HG02678 (cell line): ENCODE data around the gene SUFU.

Source experiments
- ATAC-seq: cut with Tn5 transposase; IDR thresholded peaks from one replicate; pipeline ENCODE4 v1.9.1; 2021; ENCODE audit warnings: mild to moderate bottlenecking, moderate library complexity; ENCODE audit not compliant: unreplicated experiment

Gene SUFU

DNA sequence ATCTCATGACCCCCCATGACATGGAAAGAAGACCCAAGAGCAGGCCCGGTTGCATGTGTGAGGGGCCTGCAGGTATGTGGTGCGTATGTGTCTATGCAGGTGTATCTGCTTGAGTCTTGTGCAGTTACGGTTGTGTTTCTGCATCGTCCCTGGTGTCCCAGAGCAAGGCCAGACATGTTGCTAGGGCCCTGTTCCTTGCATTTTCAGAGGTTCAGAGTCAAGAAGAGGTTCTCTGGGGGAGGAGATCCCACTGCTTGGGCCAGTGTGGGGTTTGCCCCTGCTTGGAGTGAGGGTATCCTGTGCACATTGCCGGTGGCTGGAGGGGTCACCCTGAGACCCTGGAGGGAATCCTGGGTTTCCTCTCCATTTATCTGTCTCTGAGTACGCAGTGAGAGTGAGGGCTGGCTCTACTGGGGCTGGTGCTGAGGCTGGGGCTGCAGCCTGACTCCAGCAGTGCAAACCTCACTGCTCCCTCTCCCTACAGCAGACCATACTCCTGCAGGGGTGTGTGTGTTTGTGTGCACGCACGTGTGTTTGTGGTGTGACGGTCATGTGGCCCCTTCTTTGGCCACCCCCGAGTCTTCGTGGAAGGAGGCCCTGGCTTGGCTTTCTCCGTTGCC, 144.6 kb downstream of the SUFU start:
- ATAC-seq: no peak

DNA sequence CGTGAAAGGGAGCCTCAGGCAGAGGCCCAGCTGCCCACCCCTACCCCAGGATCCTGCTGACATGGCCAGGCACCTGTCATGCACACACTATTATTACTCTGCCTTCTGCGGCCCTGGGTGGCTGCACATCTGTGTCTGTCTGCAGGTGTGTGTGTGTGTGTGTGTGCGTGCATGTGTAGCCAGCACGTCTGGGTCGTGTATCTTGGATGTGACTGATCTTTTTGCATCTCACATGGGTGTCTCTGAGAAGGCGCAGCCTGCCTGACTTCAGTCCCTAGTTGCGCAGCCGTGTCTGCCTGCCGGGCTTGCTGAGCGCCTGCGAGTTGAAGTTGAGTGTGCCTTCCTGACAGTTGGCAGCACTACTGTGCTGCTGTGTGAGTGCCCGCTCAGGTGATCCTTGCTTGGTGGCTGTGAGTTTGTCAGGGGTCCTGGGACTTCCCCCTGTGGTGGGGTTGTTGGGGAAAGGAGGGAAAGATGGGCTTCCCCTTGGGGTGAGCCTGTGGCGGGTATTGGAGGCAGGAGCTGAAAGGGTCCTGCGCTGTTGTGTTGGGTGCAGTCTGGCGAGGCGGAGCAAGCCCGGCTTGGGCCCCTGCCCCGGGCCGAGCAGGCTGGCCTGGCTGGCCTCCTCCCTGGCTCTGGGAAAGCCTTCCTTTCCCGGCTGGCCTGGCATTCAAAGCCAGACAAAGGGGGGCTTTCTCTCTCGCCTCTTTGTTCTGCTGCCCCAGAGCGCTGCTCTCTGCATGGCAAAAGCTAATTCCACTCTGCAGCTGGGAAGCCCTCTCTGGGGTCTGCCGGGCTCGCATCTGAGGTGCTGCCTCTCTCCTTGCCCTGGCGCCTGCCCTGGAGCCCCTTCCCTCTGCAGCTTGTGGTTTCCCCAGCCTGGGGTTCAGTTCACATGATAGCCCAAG, 145.4 kb downstream of the SUFU start:
- ATAC-seq: no peak

DNA sequence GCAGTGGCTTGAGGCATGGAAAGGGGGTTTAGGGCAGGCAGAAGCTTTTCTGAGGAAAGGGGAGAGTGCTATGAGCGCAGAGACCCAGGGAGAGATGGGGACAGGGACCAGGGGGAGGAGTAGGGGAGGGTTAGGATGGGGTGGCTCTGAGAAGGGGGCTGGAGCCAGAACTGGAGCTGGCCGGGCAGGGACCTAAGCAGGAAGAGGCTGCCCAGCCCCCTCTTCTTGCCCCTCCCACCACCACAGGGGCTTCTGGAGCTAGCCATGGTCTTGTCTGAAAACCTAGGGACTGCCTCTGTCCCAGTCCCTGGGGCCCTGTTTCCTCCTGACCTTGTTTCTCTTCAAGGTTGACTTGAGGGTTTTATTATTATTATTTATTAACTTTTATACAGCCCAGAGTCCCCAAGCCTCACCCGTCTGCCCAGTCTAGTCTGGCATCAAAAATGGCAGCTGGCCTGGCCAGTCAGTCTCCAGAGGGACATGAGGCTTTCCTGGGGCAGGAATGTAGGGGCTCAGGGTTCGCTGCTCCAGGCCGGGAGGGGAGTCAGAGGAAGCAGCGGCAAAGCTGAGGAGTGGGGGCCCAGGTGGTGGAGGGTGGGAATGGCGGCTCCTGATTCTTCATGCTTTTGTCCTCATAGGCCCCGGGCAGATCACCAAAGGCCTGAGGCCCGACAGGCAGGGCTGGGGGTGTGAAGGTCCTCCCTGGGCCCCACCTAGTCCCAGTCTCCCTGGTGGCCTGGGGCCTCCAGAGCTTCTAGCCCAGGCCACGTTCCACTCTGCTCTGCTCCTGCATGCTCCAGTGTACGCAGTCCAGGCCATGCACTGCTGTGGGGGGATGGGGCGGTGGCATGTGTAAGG, 146.3 kb downstream of the SUFU start:
- ATAC-seq: no peak

DNA sequence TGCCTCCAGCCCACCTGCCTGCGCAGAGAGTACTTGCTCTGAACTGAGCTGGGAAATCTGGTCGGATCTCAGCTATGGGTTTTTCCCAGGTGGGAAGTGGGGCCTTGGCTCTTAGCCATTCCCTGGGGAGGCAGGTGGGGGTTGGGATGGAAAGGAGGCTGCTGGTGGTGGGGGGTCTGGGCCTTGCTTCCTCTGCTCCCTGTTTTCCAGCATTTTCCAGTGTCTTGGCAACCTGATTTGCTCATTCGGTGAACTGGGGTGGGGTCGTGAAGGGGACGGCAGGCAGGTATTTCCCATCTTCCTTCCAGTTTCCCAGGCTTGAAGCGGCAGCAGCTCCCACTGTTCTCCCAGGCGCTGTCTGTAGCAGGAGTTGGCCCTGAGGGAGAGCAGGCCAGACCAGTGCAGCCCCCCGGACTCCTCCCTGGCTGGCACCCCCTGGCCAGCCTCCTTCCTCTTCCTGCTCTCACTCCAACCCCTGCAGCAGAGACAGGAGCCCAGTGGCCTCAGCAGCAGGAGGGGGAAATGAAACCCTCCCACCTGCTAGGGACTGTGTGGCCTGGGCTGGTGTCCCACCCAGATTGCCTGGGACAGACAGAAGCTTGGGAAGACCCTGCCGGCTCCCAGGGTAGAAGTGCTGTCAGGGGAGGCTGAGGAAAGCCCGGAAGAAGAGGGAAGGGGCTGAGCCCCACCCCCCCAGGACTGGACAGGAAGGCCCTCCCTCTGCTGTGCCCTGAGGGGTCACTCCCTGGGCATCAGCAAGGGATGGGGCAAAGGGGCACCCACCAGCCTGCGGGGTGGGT, 147.1 kb downstream of the SUFU start:
- ATAC-seq: no peak

DNA sequence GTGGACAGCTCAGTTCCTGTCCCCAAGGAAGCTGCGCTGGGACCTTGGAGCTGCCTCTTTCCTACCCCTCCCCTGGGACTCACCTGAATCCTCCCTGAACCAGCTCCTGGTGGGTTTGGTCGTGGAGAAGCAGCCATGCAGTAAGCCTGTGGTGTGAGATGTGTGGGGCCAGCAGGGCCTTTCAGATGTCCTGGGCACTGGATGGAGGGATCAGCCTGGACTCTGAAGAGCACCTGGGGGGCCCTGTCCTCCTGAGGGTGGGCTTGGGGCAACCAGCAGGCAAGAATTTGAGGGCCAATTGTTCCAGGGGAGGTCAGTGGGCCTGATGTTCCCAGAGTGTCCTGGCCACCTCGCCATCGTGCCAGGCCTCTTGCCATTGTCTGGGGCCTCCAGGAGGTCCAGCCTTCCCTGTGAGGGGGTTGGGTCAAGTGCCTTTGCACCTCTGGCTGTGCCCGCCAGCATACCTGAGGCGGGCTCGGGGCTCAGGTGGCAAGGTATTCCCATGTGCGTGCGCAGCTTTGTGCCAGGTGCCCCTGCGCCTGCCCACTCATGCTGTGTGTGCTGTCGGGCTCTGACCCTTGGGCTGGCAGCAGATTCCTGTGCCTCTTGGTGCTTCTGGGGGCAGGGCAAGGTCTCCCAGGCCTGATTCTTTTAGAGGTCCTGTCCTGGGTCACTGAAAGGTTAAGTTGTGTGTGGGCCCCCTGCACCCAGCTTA, 147.8 kb downstream of the SUFU start:
- ATAC-seq: no peak

DNA sequence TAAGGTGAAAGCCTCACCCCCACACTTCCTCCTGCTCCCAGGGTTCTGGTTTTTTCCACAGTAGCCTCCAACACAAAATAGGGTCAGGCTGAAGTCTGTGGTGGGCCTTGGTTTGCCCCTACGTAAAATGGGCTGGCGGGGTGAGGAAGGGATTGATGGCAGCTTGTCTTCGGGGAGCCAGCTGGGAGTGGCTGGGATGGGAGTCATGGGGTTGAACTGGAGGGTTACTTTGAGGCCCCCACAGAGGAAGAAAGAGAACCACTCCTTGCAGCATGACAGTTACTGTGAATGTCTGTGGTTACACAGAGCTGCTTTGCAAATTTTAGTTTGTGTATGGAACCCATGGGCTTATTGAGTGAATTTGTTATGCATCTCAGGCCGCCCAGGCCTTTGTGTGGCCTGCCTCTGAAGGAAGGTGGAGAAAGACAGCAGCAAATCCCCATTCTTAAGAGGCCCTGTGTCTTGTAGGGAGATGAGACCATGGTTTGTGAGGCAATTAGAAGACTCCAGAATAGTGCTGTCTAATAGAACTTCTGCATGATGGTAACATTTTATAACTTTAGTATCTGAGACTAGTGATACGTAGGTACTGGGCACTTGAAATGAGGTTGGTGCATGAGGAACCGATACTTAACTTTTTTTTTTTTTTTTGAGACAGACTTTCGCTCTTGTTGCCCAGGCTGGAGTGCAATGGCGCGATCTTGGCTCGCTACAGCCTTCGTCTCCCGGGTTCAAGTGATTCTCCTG, 148.6 kb downstream of the SUFU start:
- peak; percentile 46 for ATAC-seq

DNA sequence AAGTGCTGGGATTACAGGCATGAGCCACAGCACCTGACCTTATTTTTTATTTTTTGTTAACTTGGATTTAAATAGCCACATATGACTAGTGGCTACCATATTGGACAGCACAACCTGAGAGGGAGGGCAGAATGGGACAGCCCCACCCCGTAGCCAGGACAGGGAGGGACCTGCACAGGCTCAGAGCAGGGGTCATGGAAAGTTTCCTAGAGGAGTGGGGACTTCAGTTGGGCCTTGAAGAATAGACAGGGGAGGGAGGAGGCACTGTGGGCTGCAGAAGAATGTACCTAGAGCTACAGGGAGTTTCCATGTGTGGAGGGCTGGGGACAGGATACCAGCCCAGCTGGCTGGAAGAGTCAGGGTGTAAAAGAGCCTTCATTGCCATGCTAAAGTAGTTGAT, 149.3 kb downstream of the SUFU start:
- ATAC-seq: no peak

DNA sequence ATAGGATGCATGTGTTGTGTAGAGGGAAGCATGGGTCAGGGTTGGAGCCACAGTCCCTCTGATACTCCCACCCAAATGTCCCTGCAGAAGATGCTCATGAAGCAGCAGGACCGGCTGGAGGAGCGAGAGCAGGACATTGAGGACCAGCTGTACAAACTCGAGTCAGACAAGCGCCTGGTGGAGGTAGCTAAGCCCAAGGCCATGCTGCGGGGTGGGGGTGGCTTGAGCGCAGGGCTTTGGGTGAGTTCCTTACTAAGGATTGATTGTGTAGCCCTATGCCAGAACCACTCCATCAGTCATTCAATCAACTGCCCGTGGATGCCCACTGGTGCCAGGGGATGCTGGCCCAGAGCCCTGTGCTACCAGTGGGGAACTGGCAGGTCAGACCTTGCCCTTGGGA, 150.8 kb downstream of the SUFU start:
- no peak for ATAC-seq

DNA sequence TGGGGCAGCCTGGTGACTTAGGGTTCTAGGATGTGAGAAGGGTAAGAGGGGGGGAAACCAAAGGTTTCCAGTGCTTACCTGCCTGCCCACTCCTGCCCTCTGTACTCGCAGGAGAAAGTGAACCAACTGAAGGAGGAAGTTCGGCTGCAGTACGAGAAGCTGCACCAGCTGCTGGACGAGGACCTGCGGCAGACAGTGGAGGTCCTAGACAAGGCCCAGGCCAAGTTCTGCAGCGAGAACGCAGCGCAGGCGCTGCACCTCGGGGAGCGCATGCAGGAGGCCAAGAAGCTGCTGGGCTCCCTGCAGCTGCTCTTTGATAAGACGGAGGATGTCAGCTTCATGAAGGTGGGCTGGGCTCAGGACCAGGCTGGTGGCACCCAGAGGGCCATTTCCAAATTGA, 151.2 kb downstream of the SUFU start:
- no peak for ATAC-seq

DNA sequence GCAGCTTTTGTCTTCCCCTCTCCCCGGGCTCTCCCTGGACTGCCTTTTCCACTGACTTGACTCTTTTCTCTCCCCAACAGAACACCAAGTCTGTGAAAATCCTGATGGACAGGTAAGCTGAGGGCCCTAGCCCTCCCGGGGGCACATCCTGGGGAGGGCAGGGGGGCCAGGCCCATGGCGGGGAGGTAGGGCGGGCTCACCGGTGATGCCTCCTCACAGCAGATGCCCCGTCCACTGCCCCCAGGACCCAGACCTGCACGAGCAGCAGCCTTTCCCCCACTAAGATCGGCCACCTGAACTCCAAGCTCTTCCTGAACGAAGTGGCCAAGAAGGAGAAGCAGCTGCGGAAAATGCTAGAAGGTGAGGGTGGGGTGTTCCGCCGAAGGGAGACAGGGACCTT, 152.3 kb downstream of the SUFU start:
- no peak for ATAC-seq

DNA sequence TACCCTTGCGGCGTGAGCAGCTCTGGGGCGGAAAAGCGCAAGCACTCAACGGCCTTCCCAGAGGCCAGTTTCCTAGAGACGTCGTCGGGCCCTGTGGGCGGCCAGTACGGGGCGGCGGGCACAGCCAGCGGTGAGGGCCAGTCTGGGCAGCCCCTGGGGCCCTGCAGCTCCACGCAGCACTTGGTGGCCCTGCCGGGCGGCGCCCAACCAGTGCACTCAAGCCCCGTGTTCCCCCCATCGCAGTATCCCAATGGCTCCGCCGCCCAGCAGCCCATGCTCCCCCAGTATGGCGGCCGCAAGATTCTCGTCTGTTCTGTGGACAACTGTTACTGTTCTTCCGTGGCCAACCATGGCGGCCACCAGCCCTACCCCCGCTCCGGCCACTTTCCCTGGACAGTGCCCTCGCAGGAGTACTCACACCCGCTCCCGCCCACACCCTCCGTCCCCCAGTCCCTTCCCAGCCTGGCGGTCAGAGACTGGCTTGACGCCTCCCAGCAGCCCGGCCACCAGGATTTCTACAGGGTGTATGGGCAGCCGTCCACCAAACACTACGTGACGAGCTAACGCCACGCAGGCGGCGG, 153.1 kb downstream of the SUFU start:
- no peak for ATAC-seq

DNA sequence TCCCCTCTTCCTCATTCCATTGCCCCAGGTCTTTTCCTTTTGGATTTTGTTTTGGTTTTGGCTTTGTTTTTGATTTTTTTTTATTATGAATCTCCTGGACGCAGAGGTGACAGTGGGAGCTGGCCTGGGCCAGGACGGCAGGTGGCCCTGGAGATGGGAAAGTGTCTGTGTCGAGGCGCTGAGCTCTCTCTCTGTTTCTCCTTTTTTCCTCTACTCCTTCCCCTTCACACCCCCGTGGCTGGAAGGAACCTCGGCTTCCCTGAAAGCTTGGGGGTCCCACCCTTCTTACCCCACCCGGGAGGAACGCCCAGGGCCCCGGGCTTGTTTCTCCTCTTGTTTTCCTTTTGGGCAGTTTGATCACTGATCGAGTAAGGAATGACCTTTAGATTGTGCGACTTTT, 153.7 kb downstream of the SUFU start:
- ATAC-seq: no peak

DNA sequence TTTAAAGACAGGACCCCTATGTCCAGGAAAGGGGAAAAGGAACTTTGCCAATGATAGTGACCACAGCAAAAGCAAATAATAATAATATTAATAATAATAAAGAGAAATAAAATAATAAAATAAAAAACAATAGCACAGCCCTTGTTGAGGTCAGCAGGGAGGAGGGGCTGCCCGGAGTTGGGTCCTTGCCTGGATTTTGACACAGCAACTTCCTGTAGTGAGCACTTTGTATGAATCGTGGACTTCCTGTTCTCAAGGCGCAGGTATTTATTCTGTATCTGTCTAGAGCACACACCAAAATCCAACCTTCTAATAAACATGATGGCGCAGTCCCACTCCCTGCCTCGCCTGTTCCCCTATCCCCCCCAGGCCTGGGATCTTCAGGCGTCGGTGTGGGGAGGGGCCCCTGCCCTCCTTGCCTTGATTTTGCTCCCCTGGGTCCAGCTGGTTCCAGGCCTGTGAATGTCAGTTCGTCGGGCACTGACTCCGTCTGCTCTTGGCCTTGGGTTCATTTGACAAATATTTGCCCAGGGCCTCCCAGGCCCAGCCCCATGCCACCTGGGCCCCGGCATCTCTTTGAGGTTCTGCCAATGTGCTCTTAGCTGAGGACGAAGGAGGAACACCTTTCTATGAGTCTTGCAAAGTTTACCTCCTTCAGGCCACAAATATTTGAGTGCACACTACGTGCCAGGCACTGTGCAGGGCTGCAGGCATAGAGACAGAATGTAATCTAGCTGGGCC, 154.4 kb downstream of the SUFU start:
- ATAC-seq: no peak

DNA sequence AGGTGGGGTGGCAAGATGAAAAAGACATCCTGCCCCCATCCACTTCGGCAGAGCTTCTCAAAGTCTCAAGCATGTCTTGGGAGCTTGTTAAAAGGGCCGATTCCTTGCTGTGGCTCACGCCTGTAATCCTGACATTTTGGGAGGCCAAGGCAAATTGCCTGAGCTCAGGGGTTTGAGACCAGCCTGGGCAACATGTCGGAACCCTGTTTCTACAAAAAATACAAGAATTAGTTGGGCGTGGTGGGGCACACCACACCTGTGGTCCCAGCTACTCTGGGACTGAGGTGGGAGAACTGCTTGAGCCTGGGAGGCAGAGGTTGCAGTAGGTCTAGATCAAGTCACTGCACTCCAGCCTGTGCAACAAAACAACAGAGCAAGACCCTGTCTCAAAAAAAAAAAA, 155.0 kb downstream of the SUFU start:
- no peak for ATAC-seq

DNA sequence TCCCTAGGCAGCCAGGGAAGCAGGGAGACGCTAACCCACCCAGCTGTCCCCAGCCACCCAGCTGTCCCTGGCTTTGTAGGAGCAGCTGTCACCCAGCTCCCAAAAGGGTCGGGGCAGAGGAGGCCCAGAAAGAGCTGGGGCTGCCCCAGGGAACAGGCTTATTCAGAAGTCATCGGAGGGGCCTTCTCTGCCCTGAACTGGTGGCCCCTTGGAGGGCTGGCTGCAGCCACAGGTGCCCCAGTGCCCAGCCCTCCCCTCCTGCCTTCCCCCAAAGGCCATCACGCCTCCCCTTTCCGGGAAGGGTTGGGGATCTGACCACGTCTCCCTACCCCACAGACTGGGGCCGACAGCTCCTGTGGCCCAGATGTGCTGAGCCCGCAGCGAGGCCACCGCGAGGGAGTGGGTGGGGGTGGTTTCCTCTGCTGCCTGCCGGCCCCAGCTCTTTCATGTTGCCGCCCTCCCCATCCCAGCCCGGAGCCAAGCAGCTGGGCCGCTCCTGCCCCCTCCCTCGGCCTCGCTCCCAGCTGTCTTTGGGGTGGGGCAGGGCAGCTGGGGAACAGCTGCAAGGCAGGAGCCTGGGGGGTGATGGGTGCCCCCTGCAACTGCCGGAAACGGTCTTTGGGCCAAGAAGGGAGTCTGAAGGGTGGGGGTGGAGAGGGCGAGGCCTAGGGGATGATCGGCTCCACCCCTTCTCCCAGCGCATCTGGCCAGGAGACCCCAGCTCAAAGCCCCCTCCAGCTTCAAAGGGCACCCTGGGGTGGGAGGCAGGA, 157.3 kb downstream of the SUFU start:
- peak; percentile 86 for ATAC-seq

DNA sequence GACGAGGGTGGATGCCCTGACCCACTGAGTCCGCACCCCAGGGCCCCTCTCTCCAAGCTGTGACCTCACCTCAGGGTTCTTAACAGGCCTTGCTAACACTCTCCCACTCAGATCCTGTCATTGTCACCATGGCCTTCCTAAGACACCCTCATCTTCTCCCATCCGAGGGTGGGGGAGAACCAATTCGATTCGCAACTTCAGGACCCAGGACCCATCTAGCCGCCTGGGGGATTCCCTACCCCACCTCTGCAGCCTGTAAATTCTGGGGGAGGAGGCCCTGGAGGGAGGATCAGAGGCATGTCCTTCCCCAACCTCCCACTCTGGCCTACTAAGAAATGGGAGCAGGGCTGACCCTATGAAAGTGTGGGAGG, 157.9 kb downstream of the SUFU start:
- peak; percentile 16 for ATAC-seq

DNA sequence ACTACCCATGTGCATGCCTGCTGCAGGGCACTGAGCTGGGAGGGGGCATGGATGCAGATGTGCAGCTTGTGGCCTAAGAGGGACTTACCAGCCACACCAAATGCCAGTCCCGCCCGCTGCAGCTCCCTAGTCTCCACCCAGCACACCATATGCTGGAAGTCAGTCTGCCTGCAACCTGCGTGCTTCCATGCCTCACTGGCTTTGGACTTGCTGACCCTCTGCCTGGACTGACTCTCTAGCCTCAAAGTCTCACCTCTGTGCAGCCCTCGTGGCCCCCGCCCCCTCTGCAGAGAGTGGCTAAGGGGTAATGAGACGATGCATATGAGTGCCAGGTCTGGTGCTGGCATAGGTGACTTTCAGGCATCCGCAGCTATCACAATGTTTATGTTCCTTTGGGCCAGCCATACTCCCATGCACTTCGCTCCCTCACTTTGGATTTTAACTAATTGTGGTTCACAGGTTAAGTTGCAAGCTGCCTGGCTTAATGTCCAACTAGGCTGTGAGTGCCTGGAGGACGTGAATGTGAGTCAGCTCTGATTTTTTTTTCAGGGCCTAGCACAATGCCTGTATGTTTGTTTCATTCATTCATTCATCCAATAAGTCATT, 162.2 kb downstream of the SUFU start:
- no peak for ATAC-seq
